Sigmoid colon (tissue), 4 donors: ENCODE measurements around the gene ZNF213.

ENCODE experiments used
- POLR2A ChIP-seq, 2 donors: fragments of 450-650 bp; IDR thresholded peaks; one replicate each; pipeline ENCODE4 v1.6.1; 2016; ENCODE audit warnings: antibody characterized with exemption in 2 of 2, mild to moderate bottlenecking in 2 of 2, moderate library complexity in 2 of 2
- POLR2AphosphoS5 ChIP-seq, 4 donors: sonication (generic); formaldehyde crosslinking; IDR thresholded peaks; one replicate each; pipeline ENCODE4 v1.6.1; 2017; ENCODE audit warnings: antibody characterized with exemption in 4 of 4
- TF ChIP-seq, protein P1 (sequence below), 4 experiments: fragments of 450-650 bp in 3 of 4; fragments of 200-600 bp in 1 of 4; IDR thresholded peaks; one replicate each; pipeline ENCODE4 v1.5.1; 2016 to 2019; ENCODE audit warnings: antibody characterized with exemption in 4 of 4, mild to moderate bottlenecking in 3 of 4, moderate library complexity in 2 of 4

DNA sequence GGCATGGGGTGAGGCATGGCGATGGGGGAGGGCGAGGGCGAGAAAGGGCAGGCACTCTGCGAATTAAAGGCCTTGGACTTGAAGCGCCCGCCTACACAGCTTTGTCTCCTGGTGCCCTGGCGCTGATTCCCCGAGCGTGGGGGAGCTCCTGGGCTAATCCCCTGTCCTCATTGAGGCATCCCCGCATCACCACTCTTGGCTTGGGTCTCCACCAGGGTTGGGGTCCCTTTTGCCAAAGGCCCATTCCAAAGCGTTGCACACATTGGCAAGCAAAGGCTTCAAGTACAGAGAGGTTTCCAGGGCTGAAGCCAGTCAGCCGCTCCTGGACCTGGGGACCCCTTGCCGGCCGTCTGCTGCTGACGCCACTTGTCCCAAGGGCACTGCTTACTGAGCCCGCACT, 14.4 kb upstream of the ZNF213 start:
- TF ChIP-seq POLR2AphosphoS5 (IDR thresholded peaks at IDR 0.05) = no peak
- TF ChIP-seq POLR2A (IDR thresholded peaks at IDR 0.05) = no peak
- TF ChIP-seq, protein P1, sequence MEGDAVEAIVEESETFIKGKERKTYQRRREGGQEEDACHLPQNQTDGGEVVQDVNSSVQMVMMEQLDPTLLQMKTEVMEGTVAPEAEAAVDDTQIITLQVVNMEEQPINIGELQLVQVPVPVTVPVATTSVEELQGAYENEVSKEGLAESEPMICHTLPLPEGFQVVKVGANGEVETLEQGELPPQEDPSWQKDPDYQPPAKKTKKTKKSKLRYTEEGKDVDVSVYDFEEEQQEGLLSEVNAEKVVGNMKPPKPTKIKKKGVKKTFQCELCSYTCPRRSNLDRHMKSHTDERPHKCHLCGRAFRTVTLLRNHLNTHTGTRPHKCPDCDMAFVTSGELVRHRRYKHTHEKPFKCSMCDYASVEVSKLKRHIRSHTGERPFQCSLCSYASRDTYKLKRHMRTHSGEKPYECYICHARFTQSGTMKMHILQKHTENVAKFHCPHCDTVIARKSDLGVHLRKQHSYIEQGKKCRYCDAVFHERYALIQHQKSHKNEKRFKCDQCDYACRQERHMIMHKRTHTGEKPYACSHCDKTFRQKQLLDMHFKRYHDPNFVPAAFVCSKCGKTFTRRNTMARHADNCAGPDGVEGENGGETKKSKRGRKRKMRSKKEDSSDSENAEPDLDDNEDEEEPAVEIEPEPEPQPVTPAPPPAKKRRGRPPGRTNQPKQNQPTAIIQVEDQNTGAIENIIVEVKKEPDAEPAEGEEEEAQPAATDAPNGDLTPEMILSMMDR (IDR thresholded peaks at IDR 0.05) = no peak
